NCI-H748 (cell line): ENCODE results near the gene SCARF1.
A peak's percentile ranks its signal among the peaks of the same experiment; 100 is the strongest.
"Not testable (repeated sequence)": the region's sequence is repeated elsewhere in the genome, so short reads cannot be mapped to it uniquely, and the experiment has no call there.

Experiments used
- DNase-seq: peaks from one replicate; lab custom pipeline; 2025; ENCODE audit not compliant: unreplicated experiment; lab: John Stamatoyannopoulos, UW

The SCARF1 gene

GRCh38 chr17:1645207-1646171 is at the start of gene SCARF1:
TSS of gene SCARF1 (minus strand) at chr17:1645732. CDS start at chr17:1645697, 35 bp downstream.
- DNase-seq, result no peak

- DNase-seq, result no peak
Observed at GRCh38 chr17:1693339-1693738, 47.8 kb upstream of the SCARF1 start.

- no peak for DNase-seq
Observed at GRCh38 chr17:1690544-1691221, 45.2 kb upstream of the SCARF1 start.

- not testable (repeated sequence) for DNase-seq
Observed at GRCh38 chr17:1688405-1688804, 42.9 kb upstream of the SCARF1 start.

GRCh38 chr17:1686086-1686485 is 40.6 kb upstream of the SCARF1 start:
- DNase-seq, result no peak

- peak; percentile 99 for DNase-seq
Observed at GRCh38 chr17:1684378-1685189, 39.1 kb upstream of the SCARF1 start, which contains the start of gene PRPF8. TSS of gene PRPF8 (minus strand) at chr17:1684867. CDS start at chr17:1684571, 296 bp downstream.

GRCh38 chr17:1683459-1683858 is 37.9 kb upstream of the SCARF1 start:
- no peak for DNase-seq

- DNase-seq, result no peak
Observed at GRCh38 chr17:1676401-1676800, 30.9 kb upstream of the SCARF1 start.

GRCh38 chr17:1673041-1673785 is 27.7 kb upstream of the SCARF1 start:
- no peak for DNase-seq

GRCh38 chr17:1663934-1664333 is 18.4 kb upstream of the SCARF1 start:
- DNase-seq, result not testable (repeated sequence)

GRCh38 chr17:1661045-1661444 is 15.5 kb upstream of the SCARF1 start:
- DNase-seq, result no peak

- DNase-seq, result no peak
Observed at GRCh38 chr17:1658100-1658499, 12.6 kb upstream of the SCARF1 start.

- DNase-seq, result no peak
Observed at GRCh38 chr17:1653735-1654134, 8.2 kb upstream of the SCARF1 start.

GRCh38 chr17:1652794-1653193 is 7.3 kb upstream of the SCARF1 start:
- DNase-seq, result not testable (repeated sequence)

GRCh38 chr17:1651559-1651844 is 6.0 kb upstream of the SCARF1 start:
- no peak for DNase-seq

GRCh38 chr17:1650731-1651558 is 5.4 kb upstream of the SCARF1 start:
- DNase-seq, result no peak

GRCh38 chr17:1649844-1650501 is 4.4 kb upstream of the SCARF1 start, which contains the start of gene RILP:
TSS of gene RILP (minus strand) at chr17:1649866. CDS start at chr17:1649804, 62 bp downstream.
- no peak for DNase-seq

GRCh38 chr17:1648963-1649843 is 3.7 kb upstream of the SCARF1 start:
- peak; percentile 79 for DNase-seq
